ENCODE data around the gene RNH1.

RNH1 gene

DNA sequence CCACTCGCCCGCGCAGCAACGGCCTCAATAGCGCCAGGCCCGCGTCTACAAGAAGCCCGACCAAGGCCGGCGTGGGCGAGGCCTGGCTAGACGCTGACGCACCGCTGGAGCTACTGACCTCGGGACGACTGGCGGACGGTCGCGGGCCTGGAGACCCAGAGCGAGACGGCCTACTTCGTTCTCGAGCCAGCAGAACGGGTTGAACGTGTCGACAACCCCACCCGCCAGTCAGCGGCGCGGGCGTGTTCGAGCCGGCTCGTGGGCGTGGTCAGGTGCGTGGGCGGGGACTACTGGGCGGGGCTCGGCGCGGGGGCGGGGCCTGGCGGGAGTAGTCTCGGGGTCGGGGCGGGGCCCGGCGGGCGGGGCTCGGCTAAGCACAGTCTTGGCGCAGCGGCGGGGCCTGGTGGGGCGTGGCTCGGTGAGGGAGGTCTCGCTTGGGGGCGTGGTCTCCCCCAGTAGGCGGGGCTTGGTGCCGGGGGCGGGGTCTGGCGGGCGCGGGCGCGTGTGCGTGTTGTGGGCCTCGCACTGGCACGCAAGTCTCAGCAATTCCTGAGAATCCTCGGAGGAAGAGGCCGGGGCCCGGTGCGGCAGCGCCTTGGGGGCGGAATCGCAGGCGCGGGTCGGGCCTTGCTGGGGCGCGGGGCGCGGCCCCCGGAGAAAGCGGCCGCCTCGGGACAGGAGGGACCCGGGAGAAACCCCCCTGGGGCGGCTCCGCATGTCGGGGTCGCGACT lies at the start of gene RNH1:
TSS of gene RNH1 (minus strand) at position 248 of the 732 bp plus-strand sequence. CDS start 5,080 bp downstream, outside the sequence.
- peak; percentile 79 for DNase-seq (ENCODE audit: low read depth, low spot score)

DNA sequence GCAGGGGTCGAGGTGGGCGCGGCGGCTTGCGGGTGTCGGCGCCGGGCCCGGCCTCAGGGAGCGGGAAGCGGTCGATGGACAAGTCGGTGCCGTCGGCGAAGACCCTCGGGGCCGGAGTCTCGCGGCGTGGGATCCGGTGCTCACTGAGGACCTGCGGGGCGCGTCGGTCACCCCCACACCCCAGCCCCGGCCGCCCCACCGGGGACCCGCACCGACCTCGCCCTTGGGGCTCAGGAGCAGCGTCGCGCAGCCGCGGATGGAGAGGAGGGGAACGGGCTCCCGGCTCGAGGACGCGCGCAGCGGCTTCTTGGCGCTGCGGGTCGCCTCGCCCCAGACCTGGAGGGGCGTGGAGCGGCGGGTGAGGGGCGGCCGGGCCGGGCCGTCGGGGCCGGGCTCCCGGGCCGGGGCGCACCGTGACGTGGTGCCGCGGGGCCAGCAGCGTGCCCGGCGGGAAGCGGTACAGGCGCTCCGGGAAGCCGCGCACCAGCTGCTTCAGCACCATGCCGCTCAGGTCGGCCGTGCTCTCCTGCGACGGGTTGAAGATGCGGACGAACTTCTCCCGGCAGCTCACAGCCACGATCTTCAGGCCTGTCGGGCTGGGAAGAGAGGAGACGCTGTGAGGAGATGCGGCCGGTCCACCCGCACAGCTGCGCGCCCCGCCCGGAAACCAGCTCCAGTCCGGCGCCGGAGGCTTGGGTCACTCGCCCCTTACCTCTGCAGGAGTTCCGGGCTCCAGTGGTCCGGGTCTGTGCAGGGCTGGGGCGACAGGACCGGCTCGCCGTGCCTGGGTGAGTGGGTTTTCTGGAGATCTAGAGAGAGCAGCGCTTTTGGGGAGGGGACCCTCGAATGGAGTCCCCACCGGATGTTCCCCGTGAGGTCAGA lies 49.0 kb upstream of the RNH1 start:
- no peak for DNase-seq (ENCODE audit: low read depth, low spot score)

DNA sequence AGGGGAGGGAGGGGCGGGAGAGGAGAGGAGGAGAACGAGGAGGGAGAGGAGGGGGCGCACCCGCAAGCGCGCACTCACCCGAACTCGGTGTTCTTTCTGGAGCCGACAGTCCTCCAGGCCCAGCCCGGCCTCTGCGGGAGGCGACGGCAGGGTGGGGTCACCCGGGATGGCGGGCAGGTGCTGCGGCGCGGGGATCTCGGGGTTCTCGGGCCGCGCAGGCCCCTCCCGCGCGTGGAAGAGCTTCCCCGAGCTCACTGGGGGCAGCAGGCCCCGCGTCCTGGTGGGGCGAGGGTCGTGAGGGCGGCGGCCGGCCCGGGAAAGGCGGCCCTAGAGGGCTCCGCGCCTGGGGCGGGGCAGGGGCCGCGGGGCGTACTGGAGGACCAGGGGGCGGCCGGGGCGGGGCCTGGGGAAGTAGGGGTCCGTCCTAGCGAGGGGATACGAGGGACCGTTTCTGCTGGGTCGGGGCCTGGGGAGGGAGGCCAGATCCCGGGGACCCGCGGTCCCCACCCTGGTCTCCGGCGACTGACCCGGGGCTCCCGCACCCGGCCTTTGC lies 48.3 kb upstream of the RNH1 start:
- no peak for DNase-seq (ENCODE audit: low read depth, low spot score)

DNA sequence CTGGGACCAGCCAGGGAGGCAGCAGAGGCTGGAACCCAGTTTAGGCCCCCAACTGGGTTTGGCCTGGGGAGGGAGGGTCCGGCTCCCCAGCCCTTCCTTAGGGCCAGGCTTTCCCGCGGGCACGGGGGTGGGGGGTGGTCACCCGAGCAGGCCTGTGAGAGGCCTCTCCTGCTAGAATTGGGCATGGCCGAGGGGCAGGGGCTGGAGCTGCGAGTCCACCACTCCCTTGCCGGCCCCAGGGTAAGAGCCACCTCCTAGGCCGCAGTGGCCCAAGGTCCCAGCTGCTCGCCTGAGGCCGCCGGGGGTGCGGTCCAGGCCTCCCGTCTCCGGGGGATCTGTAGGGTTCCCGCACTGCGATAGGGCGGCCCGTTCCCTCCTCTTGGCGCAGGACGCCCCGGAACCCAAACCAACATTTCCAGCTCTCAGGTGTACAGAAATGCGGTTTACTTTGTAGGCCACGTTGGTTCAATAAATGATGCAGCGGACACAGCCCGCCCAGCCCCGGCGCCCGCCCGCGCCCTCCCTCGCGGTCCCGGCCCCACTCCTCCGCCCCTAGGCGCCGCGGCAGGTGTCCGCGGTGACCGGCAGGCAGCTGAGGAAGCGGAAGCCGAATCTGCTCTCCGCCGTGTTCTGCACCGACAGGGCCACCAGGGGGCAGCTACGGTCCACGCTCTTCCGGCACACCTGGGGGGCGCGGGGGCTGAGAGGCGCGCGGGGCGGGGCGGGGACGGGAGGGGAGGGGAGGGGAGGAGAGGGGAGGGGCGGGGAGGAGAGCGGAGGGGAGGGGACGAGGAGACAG lies 47.6 kb upstream of the RNH1 start:
- DNase-seq (ENCODE audit: low read depth, low spot score): no peak

DNA sequence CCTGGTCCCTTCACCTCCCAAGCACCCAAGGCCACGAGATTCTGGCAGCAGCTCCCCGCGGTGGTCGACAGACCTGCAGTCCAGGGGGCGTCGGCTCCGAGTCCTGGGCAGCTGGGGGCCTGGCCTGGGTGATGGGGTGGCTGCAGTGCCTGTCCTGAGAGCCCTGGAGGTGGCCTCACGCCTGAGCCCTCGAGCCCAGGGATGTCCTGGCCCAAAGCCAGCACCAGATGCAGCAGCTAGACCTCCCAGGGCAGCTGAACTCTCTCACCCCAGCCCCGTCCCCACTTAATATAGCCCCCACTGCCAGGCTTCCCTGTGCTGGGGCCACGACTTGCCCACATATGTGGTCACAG lies 46.9 kb upstream of the RNH1 start:
- no peak for DNase-seq (ENCODE audit: low read depth, low spot score)

DNA sequence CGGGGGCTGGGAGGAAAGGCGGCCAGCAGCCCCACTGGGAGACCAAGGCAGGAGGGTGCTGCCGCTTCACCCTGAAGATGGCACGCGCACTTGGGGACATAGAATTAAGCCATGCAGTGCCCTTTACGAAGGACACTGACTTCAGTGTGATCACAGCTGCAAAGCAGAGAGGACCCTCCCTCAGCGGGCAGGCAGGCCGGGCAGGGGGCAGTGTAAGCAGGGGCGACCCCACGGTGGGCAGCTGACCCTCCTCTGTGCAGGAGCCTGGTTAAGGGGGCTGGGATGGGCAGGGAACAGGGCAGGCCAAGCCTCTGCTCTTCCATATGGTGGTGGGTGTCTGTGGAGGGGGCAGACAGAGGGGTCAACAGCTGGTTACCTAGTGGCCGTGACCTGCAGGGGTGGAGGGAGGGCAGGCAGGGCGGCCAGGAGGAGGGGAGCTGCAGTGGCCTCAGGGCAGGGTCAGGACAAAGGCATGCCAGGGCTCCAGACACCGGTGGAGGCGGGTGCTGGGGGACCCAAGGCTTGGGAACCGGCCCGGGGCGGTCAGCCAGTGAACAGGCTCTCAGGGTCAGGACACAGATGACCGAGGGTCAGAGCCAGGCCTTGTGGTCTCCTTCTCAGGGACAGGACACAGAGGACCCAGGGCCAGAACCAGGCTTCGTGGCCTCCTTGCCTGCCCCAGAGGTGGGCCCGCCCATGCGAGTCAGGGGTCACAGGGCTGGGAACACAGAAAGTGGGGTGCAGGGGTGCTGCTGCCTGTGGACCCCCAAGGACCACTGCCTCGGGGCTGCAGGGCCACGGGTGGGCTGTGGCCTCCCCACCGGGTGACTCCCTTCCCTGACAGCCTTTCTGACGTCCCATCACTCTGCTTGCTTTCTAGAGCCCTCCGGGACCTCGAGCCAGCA lies 46.3 kb upstream of the RNH1 start:
- DNase-seq (ENCODE audit: low read depth, low spot score): no peak

DNA sequence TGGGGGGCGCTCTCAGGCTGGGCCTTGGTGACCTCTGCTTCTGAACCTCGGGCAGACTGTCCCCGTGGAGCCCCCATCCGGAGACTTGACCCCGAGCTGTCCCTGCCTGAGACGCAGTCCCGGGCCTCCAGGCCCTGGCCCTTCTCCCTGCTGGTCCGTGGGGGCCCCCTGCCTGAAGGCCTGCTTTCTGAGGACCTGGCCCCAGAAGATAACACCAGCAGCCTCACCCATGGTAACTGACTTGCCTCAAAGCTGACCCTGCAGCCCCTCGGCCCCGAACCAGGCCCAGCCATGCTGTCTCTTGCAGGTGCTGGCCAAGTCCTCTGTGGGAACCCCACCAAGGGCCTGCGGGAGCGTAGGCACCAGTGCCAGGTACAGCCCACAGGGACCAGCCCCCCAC lies 44.6 kb upstream of the RNH1 start:
- DNase-seq (ENCODE audit: low read depth, low spot score): no peak

DNA sequence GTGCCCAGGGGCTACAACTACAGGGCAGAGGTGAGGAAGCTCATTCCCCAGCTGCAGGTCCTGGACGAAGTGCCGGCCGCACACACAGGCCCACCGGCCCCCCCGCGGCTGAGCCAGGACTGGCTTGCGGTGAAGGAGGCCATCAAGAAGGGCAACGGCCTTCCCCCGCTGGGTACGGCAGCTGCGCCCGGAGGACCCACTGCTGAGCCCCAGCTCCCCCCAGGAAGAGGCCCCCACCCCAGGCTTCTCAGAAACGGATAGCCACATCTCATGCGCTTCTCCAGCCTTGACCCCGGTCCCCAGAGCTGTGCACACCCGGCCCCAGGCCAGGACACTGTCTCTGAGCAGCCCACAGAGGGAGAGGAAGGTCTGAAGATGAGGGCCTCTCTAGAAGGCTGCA lies 44.1 kb upstream of the RNH1 start:
- no peak for DNase-seq (ENCODE audit: low read depth, low spot score)

DNA sequence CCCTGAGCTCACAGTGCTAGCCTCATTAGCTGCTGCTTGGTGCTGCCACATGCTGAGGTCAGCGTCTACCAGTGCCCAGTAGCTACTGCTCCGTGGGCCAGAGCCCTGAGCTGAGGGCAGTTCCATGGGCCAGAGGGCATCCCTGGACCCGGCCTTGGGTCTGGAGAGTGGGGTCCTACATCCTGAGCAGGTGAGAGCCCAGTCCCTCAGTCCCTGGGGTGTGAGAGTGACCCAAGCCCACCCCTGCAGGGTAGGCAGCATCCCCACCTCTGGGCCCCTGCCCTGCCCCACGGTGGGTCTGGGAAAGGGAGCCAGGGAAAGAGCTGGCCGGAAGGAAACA lies 43.7 kb upstream of the RNH1 start:
- no peak for DNase-seq (ENCODE audit: low read depth, low spot score)

DNA sequence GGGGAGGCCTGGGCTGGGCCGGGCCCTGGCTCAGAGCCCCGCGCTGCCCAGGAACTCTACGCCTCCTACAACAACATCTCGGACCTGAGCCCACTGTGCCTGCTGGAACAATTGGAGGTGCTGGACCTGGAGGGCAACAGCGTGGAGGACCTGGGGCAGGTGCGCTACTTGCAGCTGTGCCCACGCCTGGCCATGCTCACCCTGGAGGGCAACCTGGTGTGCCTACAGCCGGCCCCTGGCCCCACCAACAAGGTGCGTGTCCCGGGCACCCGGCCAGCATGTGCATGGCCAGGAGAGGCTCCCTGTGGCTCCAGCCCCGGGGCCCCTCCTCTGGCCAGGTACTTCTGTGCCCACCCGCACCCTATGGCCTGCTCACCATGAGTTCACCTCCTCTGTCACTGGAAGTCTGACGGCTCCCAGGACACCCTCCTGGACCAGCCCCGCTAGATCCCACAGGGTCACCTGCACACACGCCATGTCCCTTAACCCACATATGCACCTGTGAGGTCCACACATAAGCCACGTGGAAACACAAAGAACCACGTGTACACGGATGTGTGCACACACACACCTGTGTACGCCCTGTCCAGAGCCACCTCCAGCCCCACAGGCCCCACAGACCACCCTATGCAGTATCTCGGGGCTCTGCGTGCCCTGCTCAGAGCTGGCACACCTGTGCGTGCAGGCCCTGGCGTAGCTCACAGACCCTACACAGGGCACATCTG lies 43.1 kb upstream of the RNH1 start:
- no peak for DNase-seq (ENCODE audit: low read depth, low spot score)

DNA sequence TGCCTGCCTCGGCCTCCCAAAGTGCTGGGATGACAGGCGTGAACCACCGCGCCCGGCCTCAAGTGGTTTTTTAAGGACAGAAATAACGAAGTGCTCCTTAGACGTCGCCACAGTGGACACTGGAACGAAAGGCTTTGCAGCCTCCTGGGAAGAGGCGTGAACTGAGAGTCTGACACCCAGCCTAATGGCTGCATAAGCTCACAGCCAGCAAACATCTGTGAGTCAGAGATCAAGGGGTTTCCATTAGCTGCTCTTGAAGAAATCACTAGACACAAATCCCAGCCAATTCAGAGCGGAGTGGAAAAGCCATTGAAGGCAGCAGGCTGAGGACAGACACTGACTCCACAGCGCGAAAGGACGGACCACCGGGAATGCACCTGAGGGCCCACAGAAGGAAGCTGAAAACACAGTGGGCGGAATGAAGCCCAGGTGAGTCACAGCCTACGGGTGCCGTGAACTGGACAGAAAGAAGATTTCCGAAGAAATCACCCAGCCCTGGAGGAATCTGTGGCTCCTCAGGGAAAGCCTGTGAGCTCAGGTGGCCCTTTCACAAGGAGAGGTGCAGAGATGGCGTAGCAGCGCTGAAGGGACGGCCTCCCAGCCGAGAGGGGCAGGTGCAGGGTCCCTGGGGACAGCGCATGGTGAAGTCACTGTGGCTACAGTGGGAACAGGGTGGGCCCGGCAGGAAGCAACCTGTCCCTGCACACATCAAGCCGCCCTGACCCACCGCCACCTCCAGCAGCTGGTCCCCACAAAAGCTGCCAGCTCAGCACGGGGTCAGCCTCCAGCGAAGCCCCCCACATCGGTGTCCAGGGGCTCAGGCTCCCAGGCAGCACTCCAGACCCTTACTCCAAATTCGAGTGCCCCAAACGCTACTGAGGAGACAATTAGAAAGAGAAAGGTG lies 41.9 kb upstream of the RNH1 start:
- DNase-seq (ENCODE audit: low read depth, low spot score): no peak

DNA sequence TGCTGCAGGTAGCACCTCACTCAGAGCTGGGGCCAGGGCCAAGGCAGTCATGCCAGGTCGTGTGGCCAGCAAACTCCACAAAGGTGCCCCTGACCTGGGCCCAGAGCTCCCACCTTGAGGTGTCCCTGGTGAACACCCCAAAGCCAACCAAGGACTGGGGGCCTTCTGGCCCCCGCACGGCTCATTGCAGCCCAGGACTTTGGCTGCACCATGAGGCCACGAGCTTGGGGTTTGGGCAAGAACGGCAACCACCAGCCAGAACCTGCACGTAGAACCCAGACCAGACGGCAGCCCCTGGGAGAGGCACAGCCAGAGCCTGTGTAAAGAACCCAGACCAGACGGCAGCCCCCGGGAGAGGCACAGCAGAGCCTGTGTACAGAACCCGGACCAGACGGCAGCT lies 38.1 kb upstream of the RNH1 start:
- DNase-seq (ENCODE audit: low read depth, low spot score): no peak

DNA sequence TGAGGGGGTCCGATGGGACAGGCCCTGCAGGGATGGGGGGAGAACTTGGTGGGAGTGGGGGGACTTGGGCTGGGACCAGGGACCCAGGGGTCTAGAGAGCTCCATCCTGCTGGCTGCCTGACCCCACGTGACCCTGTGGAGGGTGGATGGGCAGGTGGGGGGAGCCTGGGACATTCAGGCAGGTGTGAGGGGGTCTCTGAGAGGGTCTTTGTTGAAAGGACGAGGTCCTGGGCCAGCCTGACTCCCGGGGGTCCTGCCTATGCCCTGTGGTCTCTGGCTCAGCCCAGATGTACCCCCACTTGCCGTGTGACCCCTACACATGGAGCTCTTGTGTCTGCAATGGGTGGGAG lies 37.8 kb upstream of the RNH1 start:
- DNase-seq (ENCODE audit: low read depth, low spot score): no peak

DNA sequence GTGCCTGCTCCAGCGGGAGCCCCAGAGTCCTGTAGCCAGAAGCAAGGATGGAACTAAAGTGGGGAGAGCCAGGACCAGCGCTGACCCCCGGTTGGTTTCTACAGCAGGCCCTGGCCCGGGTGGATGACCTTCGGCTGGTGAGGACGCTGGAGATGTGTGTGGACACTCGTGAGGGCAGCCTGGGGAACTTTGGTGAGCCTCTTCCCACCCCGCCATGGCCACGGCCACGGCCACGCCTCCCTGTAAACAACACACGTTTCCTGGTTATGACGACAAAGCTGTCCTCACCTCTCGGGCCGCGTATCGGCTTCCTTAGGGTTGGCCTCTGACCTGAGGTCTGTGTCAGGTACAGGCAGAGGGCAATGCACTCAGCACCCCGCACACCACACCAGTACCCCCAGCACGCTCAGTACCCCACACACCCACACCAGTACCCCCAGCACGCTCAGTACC lies 34.4 kb upstream of the RNH1 start:
- no peak for DNase-seq (ENCODE audit: low read depth, low spot score)

DNA sequence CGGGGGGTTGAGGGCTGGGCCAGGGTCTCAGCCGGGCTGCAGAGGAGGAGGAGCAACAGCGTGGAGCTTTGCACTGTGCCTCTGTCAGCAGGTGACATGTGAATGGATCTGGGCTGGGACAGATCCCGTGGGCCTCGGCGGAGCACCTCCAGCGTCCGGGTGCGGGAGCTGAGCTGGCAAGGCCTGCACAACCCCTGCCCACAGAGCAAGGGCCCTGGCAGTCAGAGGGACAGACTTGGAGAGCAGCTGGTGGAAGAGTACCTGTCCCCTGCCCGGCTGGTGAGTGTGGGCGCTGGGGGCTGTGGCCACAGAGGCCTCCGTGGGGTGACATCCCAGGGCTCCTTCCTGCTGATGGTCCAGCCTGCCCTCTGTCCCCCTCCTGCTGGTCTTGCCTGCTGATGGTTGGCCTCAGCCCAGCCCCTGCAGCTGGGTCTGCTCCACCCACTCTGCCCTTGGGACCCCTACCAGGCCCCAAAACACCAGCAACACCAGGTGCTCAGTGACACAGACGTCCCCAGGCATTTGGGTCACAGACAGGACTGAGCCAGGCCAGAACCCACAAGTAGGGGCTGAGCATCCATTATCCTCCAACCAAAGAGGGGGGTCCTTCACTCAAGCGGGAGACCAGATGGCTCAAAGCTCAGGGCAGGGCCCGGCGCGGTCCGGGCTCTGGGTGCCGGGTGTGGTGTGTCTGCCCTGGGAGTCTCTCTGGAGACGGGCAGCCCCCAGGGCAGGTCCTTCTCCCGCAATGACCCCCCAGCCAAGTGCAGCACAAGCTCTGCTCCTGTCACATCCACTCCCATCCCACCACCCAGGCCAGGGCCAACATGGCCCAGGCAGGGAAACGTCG lies 33.8 kb upstream of the RNH1 start:
- no peak for DNase-seq (ENCODE audit: low read depth, low spot score)

DNA sequence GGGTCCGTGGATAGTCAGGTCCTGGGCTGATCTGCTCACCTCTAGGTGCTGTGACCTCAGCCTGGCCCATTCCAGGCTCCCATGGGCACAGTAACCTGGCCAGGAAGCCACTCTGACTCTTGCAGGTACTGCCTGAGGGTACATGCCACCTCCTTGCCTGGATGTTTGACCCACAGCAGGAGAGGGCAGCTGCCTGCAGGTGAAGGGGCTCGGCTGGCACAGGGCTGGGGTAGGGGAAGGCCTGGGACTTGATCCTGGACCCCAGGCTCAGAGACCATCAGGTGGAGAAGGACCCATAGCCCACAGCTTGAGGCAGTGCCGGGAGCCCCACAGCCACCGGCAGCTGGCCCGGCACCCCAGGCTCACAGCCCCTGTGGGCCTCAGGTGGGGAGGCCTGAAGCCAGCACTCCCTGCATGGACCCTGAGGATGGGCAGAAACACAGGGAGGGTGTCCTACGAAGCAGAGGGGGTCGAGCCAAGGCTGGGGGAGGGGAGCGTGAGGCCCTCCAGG lies 33.0 kb upstream of the RNH1 start:
- DNase-seq (ENCODE audit: low read depth, low spot score): no peak

DNA sequence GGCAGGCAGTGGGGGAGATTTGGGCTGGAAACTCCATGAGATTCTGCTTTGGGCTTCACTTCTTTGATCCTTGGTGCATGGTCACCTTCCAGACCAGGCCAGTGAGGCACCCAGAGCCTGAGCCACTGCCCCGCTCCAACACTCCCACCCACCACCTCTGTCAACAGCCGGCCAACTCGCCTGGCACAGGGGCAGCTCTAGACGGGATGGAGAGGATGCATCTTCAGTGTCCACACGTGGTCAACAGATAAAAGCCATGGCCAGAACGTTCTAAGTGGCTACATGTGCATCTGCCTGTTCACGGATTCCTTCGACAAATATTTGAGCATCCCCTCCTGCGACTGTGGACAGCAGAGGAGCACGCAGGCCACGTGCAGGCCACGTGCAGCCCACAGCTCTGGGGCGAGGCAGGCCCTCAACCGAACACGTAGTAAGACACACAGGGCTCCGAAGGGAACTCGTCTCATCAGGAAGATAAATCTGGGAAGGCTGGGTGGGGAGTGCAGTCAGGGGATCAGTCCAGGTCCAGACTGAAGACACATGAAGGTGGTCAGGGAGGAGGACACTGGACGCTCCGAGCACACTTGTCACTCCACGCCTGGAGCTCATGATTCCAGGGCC lies 31.5 kb upstream of the RNH1 start:
- DNase-seq (ENCODE audit: low read depth, low spot score): no peak

All from smooth muscle cell of the brain vasculature (primary cell).